ENCODE results near the gene INAFM2. TPM values are rescaled to one million over a fixed set of nuclear protein-coding genes. Genes with fewer than 3 reads are reported as not detected.

Gene INAFM2
- total and polyA plus RNA-seq, 9 of the 15 experiments (the other 6 are each of a cell fraction or from before 2014, with no cell fraction given), result 11.8 to 43.1 (median 27.2) TPM

- TF ChIP-seq DEAF1 (CRISPR knock-in tag; IDR thresholded peaks at IDR 0.05), result no peak
- no peak for TF ChIP-seq ZNF124 (CRISPR knock-in tag; IDR thresholded peaks at IDR 0.05)
- TF ChIP-seq THAP7 (CRISPR knock-in tag; IDR thresholded peaks at IDR 0.05), result no peak
- no peak for TF ChIP-seq RERE (CRISPR knock-in tag; IDR thresholded peaks at IDR 0.05; ENCODE audit: borderline replicate concordance)
- TF ChIP-seq NCOA6 (IDR thresholded peaks at IDR 0.05), result no peak
- TF ChIP-seq NR2C1 (IDR thresholded peaks at IDR 0.05), result no peak
- TF ChIP-seq NR2C1 (tag; IDR thresholded peaks at IDR 0.05), result no peak
- TF ChIP-seq MAFF (IDR thresholded peaks at IDR 0.05; ENCODE audit: low read length), result no peak
- no peak for TF ChIP-seq SMARCE1 (IDR thresholded peaks at IDR 0.05)
- TF ChIP-seq ETS1 (conservative IDR thresholded peaks at IDR 0.05; ENCODE audit: control insufficient read depth, low read depth, low read length), result peak; percentile 62; the same call in 1 of the 2 replicates
- TF ChIP-seq ZC3H11A (IDR thresholded peaks at IDR 0.05; ENCODE audit: low read depth, low read length), result no peak
- TF ChIP-seq ZNF398 (CRISPR knock-in tag; IDR thresholded peaks at IDR 0.05), result no peak
- no peak for TF ChIP-seq CREBBP (IDR thresholded peaks at IDR 0.05; ENCODE audit: low read depth, low read length)
- peak; percentile 75; the same call in 1 of the 2 replicates for TF ChIP-seq ZFP91 (CRISPR knock-in tag; IDR thresholded peaks at IDR 0.05)
- TF ChIP-seq ELF4 (CRISPR knock-in tag; IDR thresholded peaks at IDR 0.05), result peak; percentile 50; the same call in 1 of the 2 replicates
These were observed at the start of gene INAFM2 (continued) for GRCh38 chr15:40323239-40323952.

All from K562 (cell line).